HT-29 (cell line): ENCODE results near the gene ARFGEF3. TPM values are rescaled to one million over a fixed set of nuclear protein-coding genes. Genes with fewer than 3 reads are reported as not detected.

Source experiments
- DNase-seq: peaks from one replicate; pipeline ENCODE4 v3.0.0-alpha.2; 2015; ENCODE audit warnings: low spot score
- total RNA-seq: library from RNA; depleted of rRNA; stranded (reverse); fragments of >200 nt; shearing (Covaris generic); gene quantifications from 2 replicates; pipeline ENCODE4 v1.2.3, GENCODE V29; 2014

Gene ARFGEF3
- total RNA-seq, 1 experiment from 2014 or later: 10.0 TPM

DNA sequence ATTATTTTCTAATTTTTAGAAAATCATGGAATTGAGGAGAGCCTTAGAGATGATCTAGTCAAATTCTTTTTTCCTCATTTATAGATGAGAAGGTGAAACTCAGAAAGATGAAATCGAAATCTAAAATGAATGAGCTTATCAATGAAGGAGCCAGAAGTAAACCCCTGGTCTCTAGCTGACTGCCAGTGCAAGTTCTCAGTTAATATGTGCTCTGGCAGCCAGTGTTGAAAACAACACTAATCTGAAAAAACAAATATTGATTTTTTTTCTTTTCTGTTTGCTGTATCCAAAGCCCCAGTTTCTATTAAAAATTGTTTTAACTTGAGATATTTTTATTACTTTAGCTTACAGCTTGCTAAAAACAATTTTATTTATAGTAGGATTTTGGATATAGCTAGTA is 78.0 kb downstream of the ARFGEF3 start:
- no peak for DNase-seq

DNA sequence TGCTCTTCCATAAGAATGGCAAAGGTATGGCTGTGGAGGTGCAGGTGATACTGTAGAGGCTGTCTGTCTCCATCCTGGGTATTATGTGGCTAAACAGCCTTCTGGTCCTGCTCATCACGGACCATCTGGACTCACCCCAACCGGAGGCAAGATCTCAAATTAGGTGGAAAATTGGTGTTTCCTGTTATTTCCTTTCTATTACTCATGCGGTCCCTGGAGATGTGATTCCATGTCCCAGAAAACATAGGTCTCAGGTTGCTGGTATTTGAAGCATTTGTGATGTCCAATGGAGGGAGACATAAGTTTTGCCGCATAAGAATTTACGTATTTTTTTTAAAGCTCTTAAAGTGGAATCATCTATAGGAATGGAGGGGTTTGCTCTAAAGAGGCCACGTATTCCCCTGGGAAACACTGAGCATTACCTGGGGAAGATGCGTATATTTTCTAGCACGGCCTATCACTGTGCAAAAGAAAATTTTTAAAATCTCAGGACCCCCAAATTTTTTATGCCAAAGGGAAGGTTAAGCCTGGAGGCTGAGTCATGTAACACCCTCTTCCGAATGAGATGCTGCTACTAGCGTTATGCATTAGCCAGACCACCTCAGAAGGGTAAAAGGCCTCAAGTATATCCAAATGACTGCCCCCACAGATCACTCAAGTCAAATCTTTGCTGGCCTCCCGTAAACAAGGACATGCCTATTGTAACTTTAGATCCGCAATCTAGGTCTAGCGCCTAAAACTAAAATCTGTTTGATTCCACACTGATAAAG is 78.9 kb downstream of the ARFGEF3 start:
- DNase-seq: no peak

DNA sequence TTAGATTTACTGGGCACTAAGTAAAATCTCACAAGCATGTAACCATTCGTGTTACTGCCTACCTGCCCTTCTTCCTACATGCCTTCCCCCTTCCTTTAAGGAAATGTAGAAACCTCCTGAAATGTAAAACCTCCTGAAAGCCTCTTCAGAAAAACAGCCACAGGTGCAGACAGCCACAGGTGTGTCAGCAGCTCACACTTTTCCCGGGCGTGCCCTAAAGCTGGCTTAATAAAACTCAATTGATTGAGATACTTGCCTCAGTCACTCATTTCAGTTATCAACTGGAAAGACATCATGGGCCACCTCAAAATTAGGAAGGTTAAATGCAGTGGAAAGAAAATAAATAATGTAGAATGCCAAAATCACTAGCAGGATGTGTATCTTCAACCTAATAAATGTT is 79.6 kb downstream of the ARFGEF3 start:
- no peak for DNase-seq

DNA sequence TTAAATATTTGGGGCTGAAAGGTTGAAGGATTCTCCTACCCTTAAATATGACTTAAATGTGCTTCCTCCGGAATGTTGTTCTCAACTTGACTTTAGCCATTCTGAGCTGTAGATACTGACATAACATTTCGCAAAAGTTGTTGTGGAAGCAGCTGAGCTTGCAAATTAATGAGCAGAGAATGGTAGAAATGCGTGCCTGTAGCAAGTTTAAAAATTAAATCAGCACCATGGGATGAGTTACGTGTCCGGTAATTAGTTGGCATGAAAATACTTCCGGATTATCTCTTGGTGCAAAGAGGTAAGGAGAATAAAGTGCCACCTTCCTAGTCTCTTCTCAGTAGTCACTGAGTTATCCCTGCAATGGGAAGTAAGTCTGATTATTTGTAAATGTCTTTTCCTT is 80.2 kb downstream of the ARFGEF3 start:
- DNase-seq: no peak

DNA sequence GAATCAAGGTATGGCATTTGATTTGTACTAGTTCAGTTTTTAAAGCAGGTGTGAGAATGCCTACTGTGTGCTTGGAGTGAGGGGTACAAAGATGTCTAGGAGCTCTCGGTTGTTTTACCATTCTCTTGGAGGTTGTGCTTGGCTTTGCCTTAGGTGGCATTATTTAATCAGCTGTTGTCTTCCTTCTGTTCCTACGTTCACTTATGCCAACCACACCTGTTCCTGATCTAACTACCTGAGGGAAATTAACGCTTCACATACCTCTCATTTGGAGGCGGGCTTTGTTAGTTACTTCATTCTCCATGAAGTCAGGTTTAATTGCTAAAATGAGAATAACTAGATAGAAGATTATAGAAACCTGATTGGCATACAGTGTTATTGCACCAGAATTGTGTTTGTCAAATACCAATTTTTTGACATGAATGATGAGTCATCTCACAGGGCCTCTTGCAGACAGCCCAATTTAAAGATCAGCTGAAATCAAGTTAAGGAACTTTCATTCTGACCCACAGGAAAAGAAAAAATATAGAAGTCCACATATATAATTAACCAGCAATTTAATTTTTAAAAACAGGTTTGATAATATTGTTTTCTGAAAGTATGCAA is 81.4 kb downstream of the ARFGEF3 start:
- DNase-seq: no peak

DNA sequence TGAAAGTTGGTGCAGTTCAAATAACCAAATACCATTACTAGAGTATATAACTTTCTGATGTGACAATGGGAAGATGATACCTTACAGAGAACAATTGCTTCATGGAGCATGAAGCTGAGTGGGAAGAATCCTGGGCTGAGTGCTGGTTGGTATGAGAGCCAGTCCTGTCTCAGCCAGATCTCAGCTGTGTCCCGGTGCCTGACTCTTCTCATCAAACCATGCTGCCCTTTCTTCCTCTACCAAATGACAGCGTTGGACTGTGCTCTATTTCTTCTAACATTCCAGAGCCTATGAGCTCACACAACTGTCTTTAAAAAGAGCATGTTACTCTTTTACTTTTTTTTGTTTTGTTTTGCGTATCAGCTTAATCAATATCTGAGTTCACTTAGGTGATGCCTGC is 84.0 kb downstream of the ARFGEF3 start:
- DNase-seq: no peak

DNA sequence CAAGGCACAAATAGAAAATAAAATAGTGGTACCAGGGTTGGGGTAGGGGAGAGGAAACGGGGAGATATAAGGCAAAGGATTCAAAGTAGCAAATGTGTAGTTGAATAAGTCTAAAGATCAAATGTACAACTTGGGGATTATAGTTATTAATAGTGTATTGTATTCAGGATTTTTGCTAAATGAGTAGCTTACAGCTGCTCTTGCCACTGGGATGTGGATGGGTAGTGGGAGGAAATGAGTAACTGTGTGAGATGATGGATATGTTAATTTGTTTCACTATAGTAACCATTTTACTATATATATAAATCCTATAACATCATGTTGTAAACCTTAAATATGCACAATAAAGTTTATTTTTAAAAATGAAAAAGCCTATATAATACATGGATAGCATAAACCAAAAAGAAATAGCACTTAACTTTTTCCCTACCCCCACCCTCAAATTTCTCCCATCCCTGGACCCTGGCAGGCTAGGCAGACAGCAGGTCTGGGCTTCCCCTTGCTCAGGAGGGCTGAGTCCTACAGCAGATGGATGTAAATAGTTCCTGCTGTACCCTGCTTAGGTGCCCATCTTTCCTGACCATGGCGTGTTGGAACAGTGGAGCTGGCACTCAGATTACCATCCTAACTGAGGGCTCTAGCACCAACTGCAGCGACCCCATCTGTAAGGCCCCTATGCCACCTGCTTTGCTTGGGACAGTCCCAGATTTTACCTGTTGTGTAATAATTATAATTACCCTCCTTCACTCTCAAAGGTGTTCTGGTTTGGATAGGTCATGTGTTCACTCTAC is 85.1 kb downstream of the ARFGEF3 start:
- DNase-seq: no peak

DNA sequence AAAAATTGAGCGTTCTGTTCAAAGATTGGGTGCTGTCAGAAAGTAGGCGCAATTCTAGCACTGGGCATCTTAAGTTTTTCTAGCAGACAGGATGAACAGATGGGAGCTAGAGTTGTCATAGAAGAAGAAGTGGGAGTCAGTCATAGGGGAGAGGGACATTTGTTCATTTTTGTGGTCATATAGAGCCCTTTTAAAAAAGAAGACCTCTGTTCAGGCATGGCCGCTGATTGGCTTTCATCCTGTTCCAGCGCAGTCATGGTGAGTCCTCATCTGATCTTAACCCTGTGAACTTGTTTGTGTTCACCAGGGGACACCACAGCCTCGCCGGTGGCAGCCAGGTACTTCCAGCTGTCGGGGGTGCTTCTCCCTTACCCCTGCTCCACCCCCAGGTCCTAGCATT is 86.3 kb downstream of the ARFGEF3 start:
- no peak for DNase-seq

DNA sequence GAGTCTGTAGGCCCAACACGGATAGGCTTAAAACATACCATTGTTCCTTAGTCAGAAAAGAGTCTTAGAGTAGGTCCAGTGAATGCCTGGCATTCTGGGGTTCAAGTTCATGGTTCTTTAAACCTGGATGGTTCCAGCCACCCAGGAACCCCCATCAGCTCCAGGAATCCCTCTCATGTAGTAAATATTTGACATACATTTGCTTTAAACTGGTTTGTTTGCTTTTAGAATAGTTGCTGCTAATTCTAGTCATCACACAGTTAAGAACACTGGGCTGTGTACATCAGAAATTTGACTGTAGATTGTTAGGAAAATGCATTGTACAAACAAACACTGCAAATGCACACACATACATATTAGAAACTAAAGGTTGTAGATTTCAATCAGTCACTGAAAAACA is 87.1 kb downstream of the ARFGEF3 start:
- no peak for DNase-seq

DNA sequence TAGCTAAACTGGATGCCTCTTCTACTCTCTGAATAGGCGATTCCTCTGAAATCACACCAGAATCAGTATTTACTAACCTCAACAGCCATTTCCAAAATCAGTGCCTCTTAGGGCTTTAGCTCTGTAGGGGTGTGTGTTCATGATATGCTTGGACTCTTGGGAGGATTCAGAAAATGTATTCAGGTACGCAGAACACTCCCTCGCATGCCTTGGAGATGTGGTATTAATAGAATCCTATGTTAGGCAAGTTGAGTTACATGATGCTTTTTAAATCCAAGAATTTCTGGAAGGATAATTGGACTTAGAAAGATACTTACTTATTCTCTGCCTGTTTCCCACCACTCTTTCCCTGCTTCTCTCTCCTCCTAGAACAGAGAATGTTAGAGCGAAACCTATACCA is 88.3 kb downstream of the ARFGEF3 start:
- no peak for DNase-seq

DNA sequence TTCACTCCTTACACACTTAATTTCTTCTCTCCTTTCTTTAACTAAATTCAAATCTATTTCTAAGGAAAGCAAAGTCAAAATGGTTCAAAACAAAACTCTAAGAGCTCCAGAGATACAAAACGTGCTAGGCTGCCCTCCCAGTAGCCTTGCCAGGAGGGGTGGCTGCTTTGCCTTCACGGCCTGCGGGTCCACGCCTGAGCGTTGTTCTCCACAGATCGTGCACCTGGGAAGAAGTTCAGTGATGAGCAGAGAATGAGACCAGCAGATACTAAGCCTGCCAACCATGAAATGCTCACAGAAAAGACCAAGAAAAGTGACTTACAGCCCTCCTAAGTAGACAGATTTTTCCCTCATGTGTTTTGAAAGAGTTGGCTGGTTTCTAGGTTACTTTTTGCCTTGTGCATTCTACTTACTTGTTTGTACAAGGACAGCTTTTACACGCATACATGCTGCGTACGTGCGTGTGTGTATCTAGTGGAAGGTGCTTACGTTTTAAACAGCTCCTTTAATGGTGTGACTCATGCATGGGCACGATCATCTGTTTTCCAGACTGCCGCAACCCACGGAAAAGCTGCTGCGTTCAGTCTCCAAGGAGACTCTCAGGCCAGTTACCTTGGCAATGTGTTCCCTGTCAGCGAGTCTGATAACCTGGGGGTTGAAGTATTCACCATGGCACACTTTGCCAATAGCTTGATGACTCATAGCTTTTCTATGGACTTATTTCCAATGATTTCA is 88.9 kb downstream of the ARFGEF3 start:
- DNase-seq: no peak

DNA sequence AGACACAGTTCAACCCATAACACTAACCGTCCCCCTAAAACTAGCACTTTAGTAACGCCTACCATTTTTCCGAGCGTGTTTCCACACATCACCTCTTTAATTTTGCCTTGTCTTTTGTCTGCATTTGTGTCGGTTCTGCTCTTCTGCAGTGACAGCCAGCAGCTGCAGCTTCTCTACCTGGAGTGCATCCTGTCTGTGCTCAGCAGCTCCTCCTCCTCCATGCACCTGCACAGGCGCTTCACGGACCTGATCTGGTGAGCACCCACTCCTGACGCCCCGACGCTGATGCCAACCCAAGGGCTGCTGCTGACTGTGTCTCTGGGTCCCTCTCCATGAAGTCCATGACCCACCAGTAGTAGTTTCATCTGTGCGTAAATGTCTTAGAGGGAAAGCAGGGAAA is 92.0 kb downstream of the ARFGEF3 start:
- no peak for DNase-seq

DNA sequence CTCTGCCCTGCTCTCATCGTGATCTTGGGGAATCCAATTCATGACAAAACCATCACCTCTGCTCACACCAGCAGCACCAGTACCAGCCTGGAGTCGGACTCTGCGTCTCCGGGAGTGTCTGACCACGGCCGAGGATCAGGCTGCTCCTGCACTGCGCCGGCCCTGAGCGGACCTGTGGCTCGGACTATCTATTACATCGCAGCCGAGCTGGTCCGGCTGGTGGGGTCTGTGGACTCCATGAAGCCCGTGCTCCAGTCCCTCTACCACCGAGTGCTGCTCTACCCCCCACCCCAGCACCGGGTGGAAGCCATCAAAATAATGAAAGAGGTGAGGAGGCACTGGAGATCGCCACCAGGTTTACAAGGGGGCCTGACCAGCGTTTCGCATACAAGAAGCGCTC is 93.7 kb downstream of the ARFGEF3 start:
- no peak for DNase-seq

DNA sequence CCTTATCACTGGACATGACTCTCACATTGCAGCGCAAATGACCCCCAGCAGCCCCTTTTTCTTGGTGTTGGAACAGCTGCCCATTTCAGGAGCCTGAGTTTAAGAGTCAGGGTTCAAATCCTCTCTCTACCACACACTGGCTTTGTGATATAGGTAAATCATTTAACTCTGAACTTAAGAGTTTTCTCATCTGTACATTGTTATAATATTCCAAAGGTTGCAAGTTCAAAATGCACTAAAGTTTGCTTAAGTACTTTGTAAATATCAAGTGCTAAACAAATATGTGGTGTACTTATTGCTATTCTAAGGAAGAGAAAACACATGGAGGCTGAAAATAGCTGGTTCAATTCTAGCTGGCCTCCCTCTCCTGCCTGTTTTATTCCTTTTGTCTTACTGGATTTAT is 95.9 kb downstream of the ARFGEF3 start:
- no peak for DNase-seq

DNA sequence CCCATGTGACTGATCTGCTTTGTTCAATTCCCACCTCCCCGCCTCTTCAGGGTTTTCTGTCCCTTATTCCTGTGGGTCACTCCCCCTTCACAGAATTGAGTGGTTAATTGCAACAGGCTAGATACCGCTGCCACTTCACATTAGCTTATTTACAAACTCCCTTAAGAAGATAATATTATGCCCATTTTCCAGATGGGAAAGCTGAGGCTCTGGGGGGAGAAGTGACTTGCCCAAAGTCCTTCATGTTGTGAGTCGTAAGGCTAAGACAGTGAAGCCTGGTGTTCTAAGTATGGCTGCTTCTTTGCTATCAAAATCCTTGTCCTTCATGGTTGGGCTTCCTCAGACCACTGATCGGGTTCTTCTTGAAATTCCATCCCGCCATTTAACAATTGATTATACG is 96.5 kb downstream of the ARFGEF3 start:
- no peak for DNase-seq

DNA sequence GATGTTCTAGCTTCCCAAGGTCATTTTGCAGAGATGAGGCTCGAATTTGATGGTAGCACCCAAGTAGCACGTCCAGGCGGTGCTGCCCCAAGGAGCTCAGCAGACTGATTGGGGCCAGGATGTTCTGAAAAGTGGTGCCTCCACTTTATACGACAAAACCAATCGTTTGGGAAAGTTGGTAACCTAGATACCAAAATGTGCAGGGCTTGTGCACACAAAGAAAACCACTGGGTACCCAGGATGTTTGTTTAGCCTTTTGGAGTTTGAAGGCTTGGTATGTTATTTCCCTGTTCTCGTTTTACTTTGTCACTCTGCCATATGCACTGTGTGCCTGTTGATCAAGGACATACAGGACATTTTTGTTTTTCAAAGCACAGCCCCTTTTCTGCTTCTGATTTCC is 97.3 kb downstream of the ARFGEF3 start:
- no peak for DNase-seq

DNA sequence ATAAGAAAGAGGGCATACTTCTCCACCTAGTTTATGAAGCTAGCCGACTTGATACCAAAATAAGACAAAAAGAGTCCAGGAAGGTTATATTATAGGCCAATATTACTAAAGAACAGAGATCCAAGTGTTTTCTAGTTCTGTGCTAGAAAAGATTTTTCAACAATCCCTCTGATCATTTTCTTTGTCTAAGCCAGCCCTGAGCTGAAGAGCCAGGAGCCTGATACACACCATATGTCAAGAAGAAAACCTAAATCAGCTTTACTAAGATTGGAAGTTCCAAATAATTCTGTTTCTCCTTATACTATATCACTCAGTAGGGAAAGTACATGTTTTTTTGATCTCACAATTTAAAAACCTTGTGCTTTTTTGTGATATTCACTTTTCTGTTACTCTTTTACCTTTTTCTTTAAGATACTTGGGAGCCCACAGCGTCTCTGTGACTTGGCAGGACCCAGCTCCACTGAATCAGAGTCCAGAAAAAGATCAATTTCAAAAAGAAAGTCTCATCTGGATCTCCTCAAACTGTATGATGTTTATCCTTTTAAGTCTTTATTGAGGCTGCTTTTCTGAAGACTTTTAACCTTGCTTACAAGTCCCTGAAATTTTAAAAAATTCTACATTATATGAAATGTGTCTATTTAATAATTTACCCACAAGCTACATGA is 99.5 kb downstream of the ARFGEF3 start:
- no peak for DNase-seq

DNA sequence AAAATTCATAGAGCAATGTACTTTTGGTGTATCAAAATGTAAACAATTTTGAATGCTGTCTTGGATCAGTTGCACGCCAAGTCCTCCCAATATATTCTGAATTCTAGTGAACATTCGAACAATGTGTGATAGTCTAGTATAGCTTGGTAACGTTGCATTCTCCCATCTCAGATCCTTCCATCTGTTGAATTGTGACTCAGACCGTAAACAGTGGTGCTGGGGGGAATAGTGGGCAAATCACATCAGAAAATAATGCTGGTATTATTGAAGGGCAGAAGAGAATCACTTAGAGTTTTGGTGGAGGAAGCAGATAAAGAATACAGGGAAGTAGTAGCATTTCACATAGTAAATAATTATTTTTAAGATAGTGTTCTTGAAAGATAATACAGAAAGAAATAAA is 102.2 kb downstream of the ARFGEF3 start:
- DNase-seq: no peak

DNA sequence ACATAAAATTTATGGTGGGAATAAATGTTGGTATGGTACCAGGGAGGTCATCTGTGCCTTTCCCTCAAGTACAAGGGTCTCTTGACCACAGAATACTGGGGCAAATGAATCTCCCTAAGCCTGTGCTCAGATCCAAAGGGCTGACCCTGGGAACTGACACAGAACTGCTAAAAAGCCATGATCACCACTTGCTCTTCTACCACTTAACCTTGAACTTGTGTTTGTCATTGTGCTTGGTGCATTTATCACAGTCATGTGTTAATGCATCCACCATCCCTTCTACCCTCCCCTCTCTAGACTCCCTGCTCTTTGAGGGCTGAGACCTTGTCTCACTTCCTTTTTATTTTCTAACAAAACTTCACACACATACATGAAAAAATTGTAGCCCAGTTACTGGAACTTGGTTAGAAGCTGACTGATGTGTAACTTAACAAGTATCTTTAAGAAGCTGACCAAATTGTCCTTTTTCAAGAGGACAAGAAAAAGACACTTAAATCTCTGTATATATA is 102.7 kb downstream of the ARFGEF3 start:
- no peak for DNase-seq

DNA sequence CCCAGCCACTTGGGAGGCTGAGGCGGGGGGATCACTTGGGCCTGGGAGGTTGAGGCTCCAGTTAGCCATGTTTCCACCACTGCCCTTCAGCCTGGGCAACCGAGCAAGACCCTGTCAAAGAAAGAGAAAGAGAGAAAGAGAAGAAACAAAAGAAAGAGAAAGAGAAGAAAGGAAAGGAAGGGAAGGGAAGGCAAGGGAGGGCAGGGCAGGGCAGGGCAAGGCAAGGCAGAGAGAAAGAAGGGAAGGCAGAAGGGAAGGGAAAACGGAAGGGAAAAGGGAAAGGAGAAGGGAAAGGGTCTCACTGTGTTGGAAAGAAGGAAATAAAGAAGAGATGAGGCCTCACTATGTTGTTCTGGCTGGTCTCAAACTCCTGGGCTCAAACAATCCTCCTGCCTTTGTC is 104.4 kb downstream of the ARFGEF3 start:
- DNase-seq: no peak
